Measurements from ENCODE around the gene GRIK1. TPM values are rescaled to one million over a fixed set of nuclear protein-coding genes. Genes with fewer than 3 reads are reported as not detected.

Gene GRIK1
- total and polyA plus RNA-seq, 2 experiments from 2014 or later, result not detected

GRCh38 chr21:29647353-29647781 lies 292.4 kb downstream of the GRIK1 start:
- no peak overlapping the region for H3K4me2 ChIP-seq (ENCODE audit: unreplicated experiment)
- no peak overlapping the region for H3K27ac ChIP-seq
- WGBS, 2 experiments (ENCODE audit: low coverage in 1 of 2, low lambda C conversion rate in 2 of 2, missing lambda C conversion rate in 2 of 2), result 78 to 80% methylated on average over 5 of the region's 5 CpGs

DNA sequence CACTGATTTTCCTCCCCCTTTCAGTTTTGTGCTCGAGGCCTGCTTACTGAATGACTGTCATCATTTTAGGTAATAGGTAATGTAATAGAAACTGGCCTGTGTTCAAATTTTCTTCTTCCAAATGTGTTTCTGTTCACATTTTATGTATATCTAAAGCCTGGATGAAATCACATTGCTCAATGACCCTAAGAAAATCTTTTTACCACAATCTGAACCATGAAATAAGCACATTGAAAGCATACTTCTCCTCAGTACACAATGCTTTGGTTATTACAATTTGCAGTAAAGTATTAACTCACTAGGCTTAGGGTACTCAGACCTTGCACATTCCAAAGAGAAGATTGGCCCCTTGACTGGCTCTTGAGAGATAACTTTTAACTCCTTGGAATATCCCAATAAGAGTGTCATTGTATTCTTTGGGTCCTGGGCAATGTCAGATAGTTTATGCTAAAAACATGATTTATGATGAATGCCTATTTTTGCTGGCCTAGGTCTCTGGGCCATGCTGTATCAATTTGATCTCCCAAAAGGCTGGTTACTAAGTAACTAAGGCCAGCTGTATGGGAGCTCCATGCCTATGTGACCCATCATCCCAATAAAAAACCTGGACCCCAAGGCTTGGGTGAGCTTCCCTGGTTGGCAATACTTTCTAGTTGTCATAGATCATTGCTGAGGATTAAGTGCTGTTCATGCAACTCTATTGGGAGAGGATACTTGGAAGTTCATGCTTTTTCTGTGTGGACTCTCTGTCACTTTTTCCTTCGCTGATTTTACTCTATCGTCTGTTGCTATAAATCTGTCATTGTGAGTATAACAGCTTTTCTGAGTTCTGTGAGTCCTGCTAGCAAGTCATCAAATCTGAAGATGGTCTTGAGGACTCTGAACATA lies 293.9 kb downstream of the GRIK1 start:
- WGBS, 2 experiments (ENCODE audit: low coverage in 1 of 2, low lambda C conversion rate in 2 of 2, missing lambda C conversion rate in 2 of 2), result 66 to 69% methylated on average over 3 of the region's 3 CpGs
- H3K9ac ChIP-seq, result no peak overlapping the region
- no peak overlapping the region for H3K27ac ChIP-seq
- no peaks in the 10 kb centered on the region for H3K79me2 ChIP-seq (ENCODE audit: insufficient read depth)
- no peaks in the 10 kb centered on the region for H3F3A ChIP-seq (ENCODE audit: insufficient read depth)
- H3K27me3 ChIP-seq (replicated peaks; ENCODE audit: insufficient read depth), result no peaks in the 10 kb centered on the region
- H3K4me1 ChIP-seq (ENCODE audit: insufficient read depth), result no peaks in the 10 kb centered on the region
- H3K9me3 ChIP-seq (ENCODE audit: low read depth), result no peaks in the 10 kb centered on the region
- H3K4me3 ChIP-seq, result no peak overlapping the region
- H3K9me2 ChIP-seq (ENCODE audit: insufficient read depth), result no peaks in the 10 kb centered on the region
- TF ChIP-seq EZH2phosphoT487 (IDR thresholded peaks at IDR 0.05; ENCODE audit: insufficient read depth, low read depth), result no peak
- no peak for TF ChIP-seq EZH2 (IDR thresholded peaks at IDR 0.05; ENCODE audit: insufficient read depth, poor library complexity, severe bottlenecking)
- H3K4me2 ChIP-seq (ENCODE audit: unreplicated experiment), result no peak overlapping the region
- H2AFZ ChIP-seq, result no peak overlapping the region
- no peaks in the 10 kb centered on the region for H3K36me3 ChIP-seq (ENCODE audit: low read depth)
- no peaks in the 10 kb centered on the region for H4K20me1 ChIP-seq (ENCODE audit: insufficient read depth)
- DNase-seq, result no peak
- in situ Hi-C loops (cut with MboI), result no loop called here

More at GRCh38 chr21:29647353-29647781, 292.4 kb downstream of the GRIK1 start:
- TF ChIP-seq EZH2phosphoT487 (IDR thresholded peaks at IDR 0.05; ENCODE audit: insufficient read depth, low read depth) (no peak), EZH2 (IDR thresholded peaks at IDR 0.05; ENCODE audit: insufficient read depth, poor library complexity, severe bottlenecking) (no peak)
- H3K4me1 ChIP-seq (ENCODE audit: insufficient read depth), result no peaks in the 10 kb centered on the region
- no peaks in the 10 kb centered on the region for H3K36me3 ChIP-seq (ENCODE audit: low read depth)
- H3K4me3 ChIP-seq, result no peak overlapping the region
- no peaks in the 10 kb centered on the region for H4K20me1 ChIP-seq (ENCODE audit: insufficient read depth)
- H3K9me3 ChIP-seq (ENCODE audit: low read depth), result no peaks in the 10 kb centered on the region
- no peaks in the 10 kb centered on the region for H3K9me2 ChIP-seq (ENCODE audit: insufficient read depth)
- in situ Hi-C loops (cut with MboI), result no loop called here
- H2AFZ ChIP-seq, result no peak overlapping the region
- H3K9ac ChIP-seq, result no peak overlapping the region
- no peaks in the 10 kb centered on the region for H3F3A ChIP-seq (ENCODE audit: insufficient read depth)
- no peaks in the 10 kb centered on the region for H3K27me3 ChIP-seq (replicated peaks; ENCODE audit: insufficient read depth)
- no peaks in the 10 kb centered on the region for H3K79me2 ChIP-seq (ENCODE audit: insufficient read depth)
- no peak for DNase-seq

- H3K27me3 ChIP-seq (replicated peaks; ENCODE audit: insufficient read depth), result no peaks in the 10 kb centered on the region
- H3K79me2 ChIP-seq (ENCODE audit: insufficient read depth), result no peaks in the 10 kb centered on the region
- H3K9ac ChIP-seq, result no peak overlapping the region
- no peaks in the 10 kb centered on the region for H3K36me3 ChIP-seq (ENCODE audit: low read depth)
- no peaks in the 10 kb centered on the region for H3K9me2 ChIP-seq (ENCODE audit: insufficient read depth)
- H3K27ac ChIP-seq, result no peak overlapping the region
- DNase-seq, result no peak
- H3K9me3 ChIP-seq (ENCODE audit: low read depth), result no peaks in the 10 kb centered on the region
- H2AFZ ChIP-seq, result no peak overlapping the region
- 82 to 91% methylated on average over 3 of the region's 3 CpGs for WGBS, 2 experiments (ENCODE audit: low coverage in 1 of 2, low lambda C conversion rate in 2 of 2, missing lambda C conversion rate in 2 of 2)
- in situ Hi-C loops (cut with MboI), result no loop called here
- no peak for TF ChIP-seq EZH2phosphoT487 (IDR thresholded peaks at IDR 0.05; ENCODE audit: insufficient read depth, low read depth)
- no peak for TF ChIP-seq EZH2 (IDR thresholded peaks at IDR 0.05; ENCODE audit: insufficient read depth, poor library complexity, severe bottlenecking)
- no peak overlapping the region for H3K4me3 ChIP-seq
- H3K4me1 ChIP-seq (ENCODE audit: insufficient read depth), result no peaks in the 10 kb centered on the region
- H4K20me1 ChIP-seq (ENCODE audit: insufficient read depth), result no peaks in the 10 kb centered on the region
- H3F3A ChIP-seq (ENCODE audit: insufficient read depth), result no peaks in the 10 kb centered on the region
- H3K4me2 ChIP-seq (ENCODE audit: unreplicated experiment), result no peak overlapping the region
Observed at GRCh38 chr21:29643289-29643688, 296.5 kb downstream of the GRIK1 start.

DNA sequence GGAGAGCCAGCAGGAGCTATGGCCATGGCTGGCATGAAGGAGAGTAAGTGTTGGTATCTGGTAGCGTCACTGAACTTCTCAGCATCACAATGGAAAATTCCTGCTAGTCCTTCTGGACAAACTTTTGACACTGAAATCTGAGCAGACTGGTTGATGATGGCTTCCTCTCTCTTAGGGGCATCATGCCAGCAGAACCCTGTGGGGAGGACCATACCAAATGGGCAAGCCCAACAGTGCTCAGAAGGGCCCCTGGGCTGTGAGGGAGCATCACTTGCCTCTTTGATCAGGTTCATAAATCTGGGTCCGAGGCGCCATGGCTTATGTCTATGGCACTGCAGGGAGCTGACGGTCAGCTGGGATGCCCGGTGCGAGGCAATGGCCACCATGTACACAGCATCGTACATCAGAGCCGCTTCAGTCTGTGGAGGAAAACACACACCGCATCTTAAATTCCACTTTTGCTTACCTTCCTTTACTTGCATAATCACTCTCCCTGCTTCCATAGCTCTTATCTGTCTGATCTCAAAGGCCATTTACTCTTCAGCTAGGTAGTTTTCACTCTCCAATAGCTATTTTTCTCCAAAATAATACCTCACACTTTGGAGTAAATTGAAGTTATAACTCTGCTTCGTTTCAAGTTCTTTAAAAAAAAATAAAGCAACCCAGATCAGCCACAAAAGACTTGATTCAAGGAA lies 297.1 kb downstream of the GRIK1 start:
- DNase-seq, result no peak
- TF ChIP-seq EZH2phosphoT487 (IDR thresholded peaks at IDR 0.05; ENCODE audit: insufficient read depth, low read depth) (no peak), EZH2 (IDR thresholded peaks at IDR 0.05; ENCODE audit: insufficient read depth, poor library complexity, severe bottlenecking) (no peak)
- Histone ChIP-seq H3K4me3 (no peak overlapping the region), H3K4me1 (ENCODE audit: insufficient read depth) (no peaks in the 10 kb centered on the region), H3K36me3 (ENCODE audit: low read depth) (no peaks in the 10 kb centered on the region), H3K9me3 (ENCODE audit: low read depth) (no peaks in the 10 kb centered on the region), H3F3A (ENCODE audit: insufficient read depth) (no peaks in the 10 kb centered on the region), H3K9me2 (ENCODE audit: insufficient read depth) (no peaks in the 10 kb centered on the region), H3K9ac (no peak overlapping the region), H2AFZ (no peak overlapping the region), H3K27me3 (replicated peaks; ENCODE audit: insufficient read depth) (no peaks in the 10 kb centered on the region), H3K27ac (no peak overlapping the region), H3K79me2 (ENCODE audit: insufficient read depth) (no peaks in the 10 kb centered on the region), H4K20me1 (ENCODE audit: insufficient read depth) (no peaks in the 10 kb centered on the region), H3K4me2 (ENCODE audit: unreplicated experiment) (no peak overlapping the region)
- in situ Hi-C loops (cut with MboI), result no loop called here
- WGBS, 2 experiments (ENCODE audit: low coverage in 1 of 2, low lambda C conversion rate in 2 of 2, missing lambda C conversion rate in 2 of 2), result 76 to 83% methylated on average over 10 of the region's 10 CpGs
